ENCODE data around the gene MTMR10. TPM values are rescaled to one million over a fixed set of nuclear protein-coding genes. Genes with fewer than 3 reads are reported as not detected.

MTMR10 gene
- total RNA-seq, 2 donors from 2014 or later = 14.5 to 22.3 TPM

DNA sequence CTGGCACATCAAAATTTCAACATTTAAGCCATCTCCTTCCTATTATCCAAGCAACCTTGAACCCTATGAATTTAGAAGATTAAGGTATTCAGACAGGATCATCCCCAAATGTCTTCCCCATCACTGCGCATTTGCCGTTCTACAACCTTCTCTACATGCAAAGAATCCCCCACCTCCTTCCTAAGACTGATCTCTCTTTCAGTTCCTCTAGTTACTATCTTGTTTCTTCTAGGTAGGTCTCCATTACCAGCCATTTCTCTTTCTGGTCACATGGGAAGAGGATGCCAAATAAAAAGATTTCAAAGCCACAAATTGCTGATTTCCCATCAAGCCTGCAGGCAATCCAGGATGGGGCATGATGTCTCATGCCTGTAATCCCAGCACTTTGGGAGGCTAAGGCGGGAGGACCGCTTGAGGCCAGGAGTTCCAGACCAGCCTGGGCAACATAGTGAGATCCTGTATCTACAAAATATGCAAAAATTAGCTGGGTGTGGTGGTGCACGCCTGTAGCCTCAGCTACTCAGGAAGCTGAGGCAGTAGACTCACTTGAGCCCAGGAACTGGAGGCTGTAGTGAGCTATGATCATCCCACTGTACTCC lies 29.7 kb upstream of the MTMR10 start:
- H3K27ac ChIP-seq = no peak overlapping the region
- intact Hi-C loops (cut with DNase I) = no loop called here
- H3K27me3 ChIP-seq = no peaks in the 10 kb centered on the region
- H3K9me3 ChIP-seq = no peaks in the 10 kb centered on the region
- peaks cover 8% of the 10 kb centered on the region for H3K4me1 ChIP-seq
- TF ChIP-seq, protein P1, sequence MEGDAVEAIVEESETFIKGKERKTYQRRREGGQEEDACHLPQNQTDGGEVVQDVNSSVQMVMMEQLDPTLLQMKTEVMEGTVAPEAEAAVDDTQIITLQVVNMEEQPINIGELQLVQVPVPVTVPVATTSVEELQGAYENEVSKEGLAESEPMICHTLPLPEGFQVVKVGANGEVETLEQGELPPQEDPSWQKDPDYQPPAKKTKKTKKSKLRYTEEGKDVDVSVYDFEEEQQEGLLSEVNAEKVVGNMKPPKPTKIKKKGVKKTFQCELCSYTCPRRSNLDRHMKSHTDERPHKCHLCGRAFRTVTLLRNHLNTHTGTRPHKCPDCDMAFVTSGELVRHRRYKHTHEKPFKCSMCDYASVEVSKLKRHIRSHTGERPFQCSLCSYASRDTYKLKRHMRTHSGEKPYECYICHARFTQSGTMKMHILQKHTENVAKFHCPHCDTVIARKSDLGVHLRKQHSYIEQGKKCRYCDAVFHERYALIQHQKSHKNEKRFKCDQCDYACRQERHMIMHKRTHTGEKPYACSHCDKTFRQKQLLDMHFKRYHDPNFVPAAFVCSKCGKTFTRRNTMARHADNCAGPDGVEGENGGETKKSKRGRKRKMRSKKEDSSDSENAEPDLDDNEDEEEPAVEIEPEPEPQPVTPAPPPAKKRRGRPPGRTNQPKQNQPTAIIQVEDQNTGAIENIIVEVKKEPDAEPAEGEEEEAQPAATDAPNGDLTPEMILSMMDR (IDR thresholded peaks at IDR 0.05) = no peak
- no peak for TF ChIP-seq POLR2A (IDR thresholded peaks at IDR 0.05)
- no peaks in the 10 kb centered on the region for H3K36me3 ChIP-seq (replicated peaks in 1 of 2; ENCODE audit: insufficient read depth in 1 of 2, low read depth in 2 of 2)
- 95% methylated on average over 5 of the region's 5 CpGs for WGBS, 2 donors
- H3K4me3 ChIP-seq = no peak overlapping the region
- DNase-seq (no peak), ATAC-seq (no peak)

DNA sequence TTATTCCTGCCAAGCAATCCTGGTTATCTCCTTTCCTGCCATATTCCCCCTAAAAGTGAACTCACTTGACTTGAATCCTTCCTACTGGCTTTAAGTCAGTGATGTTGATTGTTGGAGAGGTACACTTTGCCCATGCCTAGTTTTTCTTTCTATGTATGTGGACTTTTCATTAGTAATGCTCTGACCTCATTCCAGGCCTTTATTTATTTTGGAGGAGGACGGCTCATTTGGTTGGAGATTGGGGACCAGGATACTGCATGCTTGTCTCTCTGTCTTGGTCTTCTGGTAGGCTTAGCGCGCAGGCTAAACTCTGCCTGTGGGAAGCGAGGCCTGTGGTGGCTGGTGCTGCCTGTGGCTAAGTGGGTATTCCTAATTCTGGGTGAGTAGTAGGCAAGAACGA lies 29.1 kb upstream of the MTMR10 start:
- H3K27ac ChIP-seq = no peak overlapping the region
- 75 to 79% methylated on average over 5 of the region's 5 CpGs for WGBS, 2 donors
- no peak for ATAC-seq
- no peaks in the 10 kb centered on the region for H3K36me3 ChIP-seq (replicated peaks in 1 of 2; ENCODE audit: insufficient read depth in 1 of 2, low read depth in 2 of 2)
- peaks cover 8% of the 10 kb centered on the region for H3K4me1 ChIP-seq
- DNase-seq = no peak
- intact Hi-C loops (cut with DNase I) = no loop called here
- no peak for TF ChIP-seq POLR2A (IDR thresholded peaks at IDR 0.05)
- no peaks in the 10 kb centered on the region for H3K9me3 ChIP-seq
- no peak overlapping the region for H3K4me3 ChIP-seq
- H3K27me3 ChIP-seq = no peaks in the 10 kb centered on the region

DNA sequence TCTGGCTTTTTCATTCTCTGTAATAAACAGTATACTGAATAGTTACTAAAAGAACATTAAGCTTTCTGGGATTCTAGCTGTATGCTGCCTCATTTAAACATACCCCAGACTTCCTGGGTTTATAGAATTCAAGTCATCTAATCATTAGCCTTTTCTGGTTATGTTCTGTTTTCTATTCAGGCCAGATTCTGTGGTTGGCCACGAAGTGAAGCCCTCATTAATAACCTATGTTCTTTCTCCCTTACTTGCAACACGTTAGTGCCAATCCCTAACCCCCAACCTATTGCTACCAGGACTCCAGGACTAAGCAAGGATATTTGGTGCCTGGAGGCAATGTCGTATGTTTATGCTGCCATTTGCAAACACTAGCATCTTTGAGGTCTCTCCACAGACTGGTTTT lies 28.6 kb upstream of the MTMR10 start:
- DNase-seq = no peak
- Histone ChIP-seq H3K9me3 (no peaks in the 10 kb centered on the region), H3K27me3 (no peaks in the 10 kb centered on the region), H3K27ac (no peak overlapping the region), H3K4me1 (peaks cover 8% of the 10 kb centered on the region), H3K4me3 (no peak overlapping the region), H3K36me3 (replicated peaks in 1 of 2; ENCODE audit: insufficient read depth in 1 of 2, low read depth in 2 of 2) (no peaks in the 10 kb centered on the region)
- TF ChIP-seq, protein P1 (IDR thresholded peaks at IDR 0.05) = no peak
- no peak for TF ChIP-seq POLR2A (IDR thresholded peaks at IDR 0.05)
- 60 to 62% methylated on average over 3 of the region's 3 CpGs for whole genome bisulfite sequencing, 2 donors
- ATAC-seq = no peak
- intact Hi-C loops (cut with DNase I) = no loop called here

DNA sequence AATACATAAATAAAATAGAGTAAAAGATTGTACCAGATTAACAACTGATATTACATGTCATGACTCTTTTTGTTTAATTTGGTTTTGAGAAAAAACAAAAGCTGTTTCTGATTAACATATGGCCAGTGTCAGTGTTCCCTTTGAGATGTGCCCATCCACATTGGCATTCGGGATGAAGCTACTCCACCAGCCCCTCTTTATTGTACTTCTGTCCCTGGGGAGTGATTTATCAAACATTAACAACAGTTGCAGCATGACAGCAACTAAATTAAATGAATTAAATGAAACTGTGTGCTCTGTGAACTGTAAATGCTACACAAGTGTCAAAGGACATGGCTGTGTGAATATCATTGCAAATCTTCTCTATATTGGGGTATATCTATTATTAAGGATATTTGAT lies 25.9 kb upstream of the MTMR10 start:
- H3K9me3 ChIP-seq = peaks cover 0 to 4% (median 0%) of the 10 kb centered on the region in 3 donors
- intact Hi-C loops (cut with DNase I) = no loop called here

DNA sequence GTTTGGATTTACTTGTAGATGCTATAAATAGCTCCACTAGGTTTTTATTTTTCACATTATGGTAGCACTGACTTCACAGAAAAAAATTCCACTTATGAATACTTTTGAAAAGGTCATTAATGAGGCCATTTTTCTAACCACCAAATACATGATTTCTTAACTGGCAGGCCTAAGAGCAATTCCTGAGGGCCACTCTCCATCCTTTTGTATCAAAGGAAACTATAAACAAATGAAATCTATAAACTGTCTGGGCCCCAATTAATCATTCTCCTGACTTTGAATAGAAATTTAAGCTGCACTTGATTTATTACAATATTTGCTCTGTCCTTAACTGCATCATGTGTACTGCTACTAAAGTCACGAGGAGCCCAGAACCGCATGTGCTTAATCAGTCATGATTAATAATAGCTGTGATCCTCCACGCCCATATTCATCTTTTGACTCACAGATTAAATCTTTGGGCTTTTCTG lies 25.1 kb upstream of the MTMR10 start:
- TF ChIP-seq, protein P1 (IDR thresholded peaks at IDR 0.05) = no peak
- no peak for TF ChIP-seq POLR2A (IDR thresholded peaks at IDR 0.05)
- DNase-seq = no peak
- H3K9me3 ChIP-seq = peaks cover 0 to 7% (median 0%) of the 10 kb centered on the region in 3 donors
- no peaks in the 10 kb centered on the region for H3K36me3 ChIP-seq (replicated peaks in 1 of 2; ENCODE audit: insufficient read depth in 1 of 2, low read depth in 2 of 2)
- 45 to 47% methylated on average over 3 of the region's 3 CpGs for WGBS, 2 donors
- no peak overlapping the region for H3K4me3 ChIP-seq
- no peaks in the 10 kb centered on the region for H3K27me3 ChIP-seq
- H3K4me1 ChIP-seq = peaks cover 12% of the 10 kb centered on the region
- no peak for ATAC-seq
- no peak overlapping the region for H3K27ac ChIP-seq
- intact Hi-C loops (cut with DNase I) = no loop called here

More for the DNA sequence above, 25.9 kb upstream of the MTMR10 start:
- no peak overlapping the region for H3K27ac ChIP-seq
- ATAC-seq = no peak
- TF ChIP-seq, protein P1 (IDR thresholded peaks at IDR 0.05) = no peak
- TF ChIP-seq POLR2A (IDR thresholded peaks at IDR 0.05) = no peak
- 35 to 70% methylated on average over 1 of the region's 1 CpG for WGBS, 2 donors
- no peaks in the 10 kb centered on the region for H3K27me3 ChIP-seq
- H3K36me3 ChIP-seq (replicated peaks in 1 of 2; ENCODE audit: insufficient read depth in 1 of 2, low read depth in 2 of 2) = no peaks in the 10 kb centered on the region
- peaks cover 12% of the 10 kb centered on the region for H3K4me1 ChIP-seq
- no peak overlapping the region for H3K4me3 ChIP-seq
- DNase-seq = no peak
